ENCODE measurements around the gene GDAP1L1.
A peak's percentile ranks its signal among the peaks of the same experiment; 100 is the strongest.
"Not testable (repeated sequence)": the region's sequence is repeated elsewhere in the genome, so short reads cannot be mapped to it uniquely, and the experiment has no call there.

Gene GDAP1L1

GRCh38 chr20:44255942-44256341 lies 8.8 kb downstream of the GDAP1L1 start:
- no peak for DNase-seq (ENCODE audit: low read depth)

DNA sequence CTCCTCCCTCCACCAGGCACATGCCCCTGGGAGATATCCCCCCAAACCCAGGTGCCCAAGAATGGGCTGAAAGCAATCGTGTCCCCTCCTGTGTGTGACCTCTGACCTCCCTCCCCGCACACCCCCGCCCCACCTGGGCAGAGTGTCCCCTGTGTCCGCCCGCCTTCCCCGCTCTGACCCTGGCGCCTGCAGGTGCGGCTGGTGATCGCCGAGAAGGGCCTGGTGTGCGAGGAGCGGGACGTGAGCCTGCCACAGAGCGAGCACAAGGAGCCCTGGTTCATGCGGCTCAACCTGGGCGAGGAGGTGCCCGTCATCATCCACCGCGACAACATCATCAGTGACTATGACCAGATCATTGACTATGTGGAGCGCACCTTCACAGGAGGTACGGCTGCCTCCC lies 9.9 kb downstream of the GDAP1L1 start:
- DNase-seq (ENCODE audit: low read depth) = no peak

DNA sequence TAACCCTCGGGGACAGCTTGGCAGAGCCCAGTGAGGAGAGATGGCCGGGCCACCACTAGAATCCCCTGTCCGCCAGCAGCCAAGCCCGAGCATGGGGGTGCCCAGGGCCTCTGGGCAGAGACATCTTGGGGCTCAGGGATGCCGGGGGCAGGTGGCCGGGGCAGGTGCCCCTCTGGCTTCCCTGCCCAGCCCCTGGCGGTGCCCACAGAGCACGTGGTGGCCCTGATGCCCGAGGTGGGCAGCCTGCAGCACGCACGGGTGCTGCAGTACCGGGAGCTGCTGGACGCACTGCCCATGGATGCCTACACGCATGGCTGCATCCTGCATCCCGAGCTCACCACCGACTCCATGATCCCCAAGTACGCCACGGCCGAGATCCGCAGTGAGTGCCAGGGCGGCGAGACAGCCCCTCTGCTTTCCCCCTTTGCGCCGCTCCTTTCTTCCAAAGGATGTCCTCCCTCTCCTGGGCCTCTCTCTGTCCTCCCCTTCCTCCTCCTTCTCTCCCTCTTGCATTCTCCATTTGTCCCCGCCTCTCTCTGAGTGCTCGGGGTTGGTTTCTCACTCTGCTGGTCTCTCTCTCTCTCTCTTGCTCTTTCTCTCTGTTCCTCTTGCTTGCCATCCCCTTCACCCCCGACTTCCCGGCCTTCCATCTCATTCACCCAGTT lies 11.2 kb downstream of the GDAP1L1 start:
- DNase-seq (ENCODE audit: low read depth) = no peak

DNA sequence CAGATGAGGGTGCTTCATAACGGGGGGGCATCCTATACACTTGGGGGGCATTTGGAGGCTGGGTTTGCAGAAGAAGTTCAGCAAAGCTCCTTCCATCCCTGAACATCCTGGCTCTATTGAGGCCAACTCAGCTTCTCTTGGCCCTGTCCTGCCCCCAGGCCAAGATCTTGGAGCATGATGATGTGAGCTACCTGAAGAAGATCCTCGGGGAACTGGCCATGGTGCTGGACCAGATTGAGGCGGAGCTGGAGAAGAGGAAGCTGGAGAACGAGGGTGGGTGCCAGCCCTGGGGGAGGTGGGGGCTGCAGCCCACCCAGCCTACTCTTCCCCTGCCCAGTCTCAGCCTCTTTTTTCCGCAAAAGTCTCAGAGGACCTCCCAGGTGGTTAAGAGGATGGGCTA lies 17.2 kb downstream of the GDAP1L1 start:
- DNase-seq (ENCODE audit: low read depth) = no peak

DNA sequence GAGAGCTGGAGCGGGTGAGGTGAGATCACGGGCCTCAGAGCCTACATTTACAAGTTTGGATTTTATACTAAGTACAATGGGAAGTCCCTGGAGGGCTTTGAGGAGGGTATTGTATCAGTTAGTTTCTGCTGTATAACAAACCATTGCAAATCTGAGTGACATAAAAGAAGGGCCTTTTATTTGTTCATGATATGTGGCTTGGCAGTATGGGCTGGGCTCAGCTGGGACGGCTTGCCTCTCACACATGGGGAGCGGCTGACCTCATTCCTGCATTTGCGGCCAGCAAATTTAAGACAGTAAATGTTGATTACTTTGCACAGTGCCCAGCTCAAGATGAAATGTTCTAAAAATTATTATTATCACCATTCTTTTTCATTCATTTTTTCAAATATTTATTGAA lies 21.7 kb downstream of the GDAP1L1 start:
- no peak for DNase-seq (ENCODE audit: low read depth)

GRCh38 chr20:44271915-44272663 lies 25.0 kb downstream of the GDAP1L1 start:
- no peak for DNase-seq (ENCODE audit: low read depth)

DNA sequence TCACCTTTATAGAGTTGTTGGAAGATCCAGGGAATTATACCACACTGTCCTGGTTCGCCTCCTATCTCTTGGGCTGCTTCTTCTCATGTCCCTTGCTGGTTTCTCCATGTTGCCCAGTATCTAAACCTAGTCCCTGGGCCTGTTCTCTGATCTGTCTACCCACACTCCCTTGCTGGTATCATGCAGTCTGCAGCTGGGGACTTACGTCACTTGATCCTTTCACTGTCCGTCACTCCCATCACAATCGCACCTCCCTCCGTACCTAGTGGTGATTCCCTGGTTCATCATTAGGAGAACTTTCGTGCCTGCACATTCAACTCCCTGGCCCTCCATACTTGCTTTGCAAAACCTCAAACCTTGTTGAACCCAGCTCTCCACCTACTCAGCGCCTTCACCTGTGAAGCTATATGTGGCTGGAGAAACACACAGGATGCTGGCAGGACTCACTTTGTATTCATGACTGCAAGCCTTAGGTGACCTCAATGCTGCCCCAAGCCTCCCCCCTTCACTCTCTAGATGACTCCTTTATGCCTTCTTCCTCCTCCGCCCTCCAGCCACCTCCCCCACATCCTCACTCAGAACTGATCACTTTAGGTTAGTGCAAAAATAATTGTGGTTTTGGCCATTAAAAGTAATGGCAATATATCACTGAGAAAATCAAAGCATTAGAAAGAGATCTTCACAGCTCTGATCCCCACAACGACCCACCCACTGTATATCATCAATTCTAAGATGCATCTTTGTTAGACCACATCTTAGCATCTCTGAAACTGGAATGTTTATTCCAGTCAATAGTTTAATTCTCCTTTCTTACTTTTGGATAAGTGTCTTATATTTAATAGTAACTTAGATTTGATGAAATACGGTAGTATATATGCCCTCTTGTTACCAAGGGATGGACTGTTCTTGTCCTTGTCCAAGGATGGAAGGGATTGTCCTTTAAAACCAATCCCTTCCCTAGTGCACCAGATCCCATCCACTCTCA lies 26.4 kb downstream of the GDAP1L1 start:
- no peak for DNase-seq (ENCODE audit: low read depth)

DNA sequence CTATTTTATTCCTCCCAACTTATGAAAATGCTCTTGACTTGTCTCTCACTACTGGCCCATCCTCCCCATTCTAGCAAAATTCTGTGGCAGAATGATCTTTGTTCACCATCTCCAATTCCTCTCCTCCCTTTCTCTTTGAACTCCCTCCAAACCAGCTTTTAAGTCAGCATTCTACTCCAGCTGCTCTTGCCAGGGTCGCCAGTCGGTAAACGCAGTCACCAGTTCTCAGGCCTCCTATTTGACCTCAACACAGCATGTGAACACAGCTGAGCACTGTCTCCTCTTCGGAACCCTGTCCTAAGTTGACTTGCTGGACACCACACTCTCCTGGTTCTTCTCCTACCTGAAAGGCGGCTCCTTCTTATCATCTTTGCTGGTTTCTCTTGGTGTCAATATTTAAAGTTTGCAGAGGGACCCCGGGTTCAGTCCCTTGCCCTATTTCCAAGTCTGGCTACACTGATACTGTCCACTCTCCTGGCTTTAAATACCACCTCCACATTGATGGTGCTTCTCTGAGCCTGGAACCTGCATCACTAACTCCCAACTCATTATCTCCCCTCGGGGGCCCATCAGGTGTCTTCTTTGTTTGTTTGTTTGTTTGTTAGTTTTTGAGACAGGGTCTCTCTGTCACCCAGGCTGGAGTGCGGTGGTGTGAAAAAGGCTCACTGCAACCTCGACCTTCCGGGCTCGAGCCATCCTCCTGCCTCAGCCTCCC lies 27.4 kb downstream of the GDAP1L1 start:
- DNase-seq (ENCODE audit: low read depth) = no peak

- peak; percentile 80 for DNase-seq (ENCODE audit: low read depth)
These were observed 32.1 kb downstream of the GDAP1L1 start for GRCh38 chr20:44279228-44279627.

- DNase-seq (ENCODE audit: low read depth) = no peak
These were observed 33.3 kb downstream of the GDAP1L1 start for GRCh38 chr20:44280387-44280786.

DNA sequence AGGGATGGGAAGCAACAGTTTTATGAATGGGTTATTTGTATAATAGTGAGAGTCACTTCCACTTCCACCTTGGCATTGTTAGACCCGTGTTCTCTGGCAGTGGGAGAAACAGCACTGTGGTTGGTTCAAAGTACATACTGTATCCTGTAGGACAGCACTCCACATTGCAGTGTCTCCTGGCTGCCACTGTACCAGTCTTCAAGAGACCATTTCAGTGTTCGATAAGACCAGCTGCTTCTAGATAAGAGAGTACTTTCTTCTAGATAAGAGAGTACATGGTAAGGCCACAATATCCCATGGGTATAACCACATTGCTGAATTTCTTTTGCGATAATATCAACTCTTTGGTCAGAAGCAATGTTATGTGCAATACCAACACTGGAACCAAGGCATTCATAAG lies 35.1 kb downstream of the GDAP1L1 start:
- DNase-seq (ENCODE audit: low read depth) = no peak

- no peak for DNase-seq (ENCODE audit: low read depth)
These were observed 36.9 kb downstream of the GDAP1L1 start for GRCh38 chr20:44284032-44284431.

DNA sequence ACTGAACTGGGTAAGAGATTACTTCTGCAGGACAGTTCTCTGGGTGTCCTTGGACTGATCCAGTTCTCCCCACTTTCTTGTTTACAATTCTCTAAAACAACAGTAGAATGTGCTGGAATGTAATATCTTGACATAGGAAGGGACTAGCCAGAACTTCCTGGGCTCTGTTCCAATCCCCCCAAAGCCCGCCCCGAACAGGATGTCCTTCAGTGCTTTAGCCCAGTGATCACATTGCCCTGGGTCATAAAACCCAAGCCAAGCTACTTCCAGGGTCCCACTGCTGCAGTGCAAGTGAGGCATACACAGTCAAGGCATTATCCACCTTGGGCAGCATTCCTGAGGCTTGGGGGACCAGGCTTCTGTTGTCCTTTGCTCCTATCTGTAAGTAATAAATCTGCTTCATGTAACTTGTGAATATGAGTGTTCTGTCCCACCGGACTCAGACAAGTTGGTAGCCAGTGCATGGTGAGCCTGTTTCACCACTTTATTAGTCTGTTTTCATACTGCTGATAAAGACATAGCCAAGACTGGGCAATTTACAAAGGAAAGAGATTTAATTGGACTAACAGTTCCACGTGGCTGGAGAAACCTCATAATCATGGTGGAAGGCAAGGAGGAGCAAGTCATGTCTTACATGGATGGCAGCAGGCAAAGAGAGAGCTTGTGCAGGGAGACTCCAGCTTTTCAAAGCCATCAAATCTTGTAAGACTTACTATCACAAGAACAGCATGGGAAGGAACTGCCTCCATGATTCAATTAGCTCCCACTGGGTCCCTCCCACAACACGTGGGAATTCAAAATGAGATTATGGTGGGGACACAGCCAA lies 40.4 kb downstream of the GDAP1L1 start:
- DNase-seq (ENCODE audit: low read depth) = no peak

DNA sequence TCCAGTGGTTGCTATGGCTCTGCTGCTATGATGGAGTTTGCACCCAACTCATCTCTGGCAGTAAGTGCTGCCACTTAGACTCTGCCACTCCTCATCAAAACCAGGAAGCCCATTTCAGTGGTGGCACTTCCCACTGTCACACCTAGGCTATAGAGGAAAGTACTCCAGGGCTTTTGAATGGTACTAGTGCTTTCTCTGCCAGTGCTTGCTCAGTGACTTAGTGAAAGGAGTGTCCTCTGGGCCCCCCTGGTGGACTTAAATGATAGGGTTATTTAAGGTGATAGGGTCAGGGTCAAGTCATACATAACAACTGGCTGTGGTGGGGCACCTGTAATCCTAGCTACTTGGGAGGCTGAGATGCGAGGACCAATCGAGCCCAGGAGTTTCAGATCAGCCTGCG lies 41.1 kb downstream of the GDAP1L1 start:
- DNase-seq (ENCODE audit: low read depth) = no peak

- DNase-seq (ENCODE audit: low read depth) = no peak
These were observed 44.6 kb downstream of the GDAP1L1 start for GRCh38 chr20:44291754-44292153.

DNA sequence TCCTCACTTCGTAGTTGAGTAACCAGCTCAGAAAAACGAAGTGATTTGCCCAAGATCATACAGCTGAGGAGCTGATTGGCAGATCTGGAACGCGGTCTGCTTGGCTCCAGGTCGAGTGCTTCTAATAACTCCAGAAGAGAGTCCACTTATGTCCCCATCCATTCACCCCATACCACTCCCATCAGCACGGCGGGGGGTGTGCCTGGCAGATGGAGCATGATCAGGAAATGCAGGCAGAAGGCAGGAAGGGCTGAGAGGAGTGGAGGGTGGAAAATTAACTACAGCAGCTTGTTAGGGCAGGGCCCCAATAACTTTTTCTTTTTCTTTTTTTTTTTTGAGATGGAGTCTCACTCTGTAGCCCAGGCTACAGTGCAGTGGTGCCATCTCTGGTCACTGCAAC lies 48.9 kb downstream of the GDAP1L1 start:
- DNase-seq (ENCODE audit: low read depth) = no peak

GRCh38 chr20:44297721-44298120 lies 50.6 kb downstream of the GDAP1L1 start:
- no peak for DNase-seq (ENCODE audit: low read depth)

GRCh38 chr20:44299011-44299535 lies 52.0 kb downstream of the GDAP1L1 start:
- DNase-seq (ENCODE audit: low read depth) = not testable (repeated sequence)

DNA sequence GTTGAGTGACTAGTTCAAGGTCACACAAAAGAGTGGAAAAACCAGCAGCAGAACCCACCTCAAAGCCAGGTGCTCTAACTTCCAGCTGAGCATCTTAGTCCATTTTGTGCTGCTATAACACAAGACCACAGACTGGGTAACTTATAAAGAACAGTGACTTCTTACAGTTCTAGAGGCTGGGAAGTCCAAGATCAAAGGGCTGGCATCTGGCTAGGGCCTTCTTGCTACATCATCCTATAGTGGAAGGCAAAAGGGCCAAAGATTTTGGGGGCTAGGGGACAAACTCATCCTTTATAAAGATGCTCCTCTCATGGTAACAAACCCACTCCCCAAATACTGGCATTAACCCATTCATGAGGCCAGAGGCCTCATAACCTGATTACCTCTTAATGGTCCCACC lies 54.2 kb downstream of the GDAP1L1 start:
- no peak for DNase-seq (ENCODE audit: low read depth)

DNA sequence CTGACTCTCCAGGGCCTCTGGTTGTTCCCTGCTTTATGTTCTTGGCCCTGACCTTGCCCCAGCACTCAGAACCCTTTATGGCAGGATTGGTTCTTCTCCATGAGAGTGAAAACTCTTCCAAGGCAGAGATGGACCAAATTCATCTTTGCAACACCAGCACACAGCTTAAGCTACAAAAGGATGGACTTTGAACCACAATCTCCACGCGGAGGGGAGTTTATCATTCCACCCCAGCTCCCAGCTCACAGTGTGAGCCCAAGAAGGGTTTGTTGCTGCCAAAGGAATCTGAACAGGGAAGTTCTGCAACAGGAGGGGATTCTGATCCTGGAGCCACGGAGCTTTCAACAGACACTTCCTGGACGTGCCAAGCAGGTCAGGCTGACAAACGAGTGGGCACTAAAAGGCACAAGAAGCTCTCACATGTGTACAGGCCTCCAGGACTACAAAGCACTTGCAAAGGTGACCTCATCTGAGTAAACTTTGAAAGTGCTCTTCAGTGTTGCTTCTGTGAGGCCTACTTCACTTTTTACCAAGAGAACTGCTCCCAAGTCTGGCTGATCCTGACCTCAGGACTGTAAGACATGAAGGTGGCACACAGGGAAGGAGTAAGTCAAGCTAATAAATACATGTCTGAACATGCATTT lies 55.0 kb downstream of the GDAP1L1 start:
- DNase-seq (ENCODE audit: low read depth) = no peak

All from stromal cell of bone marrow (primary cell).